GM23338 (cell line): ENCODE measurements around the gene HMCN2. TPM values are rescaled to one million over a fixed set of nuclear protein-coding genes. Genes with fewer than 3 reads are reported as not detected.

Experiments used
- ATAC-seq: fragments of 200-7000 bp; cut with Tn5 transposase; 3 replicates; pipeline ENCODE4 v1.9.1; 2020
- DNase-seq: peaks from one replicate; pipeline ENCODE4 v3.0.0-alpha.2; 2015; ENCODE audit warnings: low spot score
- H2AFZ ChIP-seq: fragments of 200-600 bp; sonication (generic); 2 replicates; pipeline ENCODE4 v1.8.0; 2016; ENCODE audit warnings: antibody characterized with exemption, mild to moderate bottlenecking, moderate library complexity
- H3F3A ChIP-seq: fragments of 200-600 bp; sonication (generic); replicated peaks from 2 replicates; pipeline ENCODE4 v1.8.0; 2017; ENCODE audit warnings: antibody characterized with exemption, mixed run types, low read depth
- H3K27ac ChIP-seq: fragments of 200-600 bp; sonication (generic); 2 replicates; pipeline ENCODE4 v1.6.1; 2016; ENCODE audit warnings: low read depth
- H3K27me3 ChIP-seq: fragments of 200-600 bp; sonication (generic); 2 replicates; pipeline ENCODE4 v1.8.0; 2016; ENCODE audit warnings: mild to moderate bottlenecking, mixed run types, moderate library complexity; ENCODE audit not compliant: insufficient read depth
- H3K36me3 ChIP-seq: fragments of 200-600 bp; sonication (generic); 2 replicates; pipeline ENCODE4 v1.8.0; 2016; ENCODE audit warnings: mild to moderate bottlenecking; ENCODE audit not compliant: insufficient read depth
- H3K4me1 ChIP-seq: fragments of 200-600 bp; sonication (generic); 2 replicates; pipeline ENCODE4 v1.8.0; 2016; ENCODE audit warnings: mild to moderate bottlenecking, moderate library complexity; ENCODE audit not compliant: insufficient read depth
- H3K4me2 ChIP-seq: fragments of 200-600 bp; sonication (generic); 2 replicates; pipeline ENCODE4 v1.7.1; 2017; ENCODE audit warnings: mixed run types
- H3K4me3 ChIP-seq: fragments of 200-600 bp; sonication (generic); 2 replicates; pipeline ENCODE4 v1.6.1; 2016; ENCODE audit warnings: mixed run types
- H3K79me2 ChIP-seq: fragments of 200-600 bp; sonication (generic); replicated peaks from 2 replicates; pipeline ENCODE4 v1.8.0; 2017; ENCODE audit warnings: mild to moderate bottlenecking; ENCODE audit not compliant: insufficient read depth
- H3K9me2 ChIP-seq: fragments of 200-600 bp; sonication (generic); 2 replicates; pipeline ENCODE4 v1.8.0; 2017; ENCODE audit not compliant: insufficient read depth
- H4K20me1 ChIP-seq: fragments of 200-600 bp; sonication (generic); replicated peaks from 2 replicates; pipeline ENCODE4 v1.8.0; 2017; ENCODE audit warnings: mild to moderate bottlenecking; ENCODE audit not compliant: insufficient read depth
- H3K27ac Mint-ChIP-seq: 2 replicates; pipeline ENCODE4 v1.8.0; 2020; ENCODE audit warnings: inconsistent platforms, mild to moderate bottlenecking, moderate library complexity, mixed read lengths
- H3K27me3 Mint-ChIP-seq: 3 replicates; pipeline ENCODE4 v1.8.0; 2022; ENCODE audit warnings: low read depth, mild to moderate bottlenecking, moderate library complexity, mixed read lengths, inconsistent platforms; ENCODE audit not compliant: insufficient read depth, poor library complexity
- H3K36me3 Mint-ChIP-seq: 3 replicates; pipeline ENCODE4 v1.8.0; 2021; ENCODE audit warnings: low read depth, mild to moderate bottlenecking, inconsistent platforms, moderate library complexity, mixed read lengths
- H3K4me1 Mint-ChIP-seq: 3 replicates; pipeline ENCODE4 v1.8.0; 2020; ENCODE audit warnings: mild to moderate bottlenecking, inconsistent platforms, mixed read lengths
- H3K4me3 Mint-ChIP-seq: 3 replicates; pipeline ENCODE4 v1.8.0; 2021; ENCODE audit warnings: moderate library complexity, mild to moderate bottlenecking, inconsistent platforms, mixed read lengths
- H3K9me3 Mint-ChIP-seq: 3 replicates; pipeline ENCODE4 v1.8.0; 2020; ENCODE audit warnings: moderate library complexity, mild to moderate bottlenecking, inconsistent platforms, mixed read lengths
- CREB1 ChIP-seq: fragments of 250-450 bp; sonication (Bioruptor Pico); IDR thresholded peaks from 2 replicates; pipeline ENCODE4 v1.5.0; 2020; ENCODE audit warnings: low read depth, mild to moderate bottlenecking, moderate library complexity
- CTCF ChIP-seq, 2 experiments: fragments of 200-600 bp in 1 of 2; sonication (generic) in 1 of 2; conservative IDR thresholded peaks; 2 replicates each; pipeline versions ENCODE4 v1.5.1 to v1.6.1; 2016 to 2017; ENCODE audit warnings: antibody characterized with exemption in 2 of 2, low read depth in 2 of 2, mild to moderate bottlenecking in 2 of 2, moderate library complexity in 1 of 2
- ETS1 ChIP-seq: IDR thresholded peaks from 2 replicates; pipeline ENCODE4 v1.6.1; 2016; ENCODE audit warnings: antibody characterized with exemption
- EZH2phosphoT487 ChIP-seq: fragments of 200-600 bp; sonication (generic); IDR thresholded peaks from one replicate; pipeline ENCODE4 v1.8.1; 2018; ENCODE audit warnings: antibody characterized with exemption; ENCODE audit not compliant: unreplicated experiment
- JUNB ChIP-seq: IDR thresholded peaks from one replicate; pipeline ENCODE4 v1.6.1; 2016; ENCODE audit warnings: antibody characterized with exemption; ENCODE audit not compliant: unreplicated experiment
- NANOG ChIP-seq: IDR thresholded peaks from 2 replicates; pipeline ENCODE4 v1.6.1; 2016; ENCODE audit warnings: antibody characterized with exemption, borderline replicate concordance
- POLR2AphosphoS5 ChIP-seq: IDR thresholded peaks from 2 replicates; pipeline ENCODE4 v1.6.1; 2016; ENCODE audit warnings: antibody characterized with exemption, low read depth
- REST ChIP-seq: IDR thresholded peaks from one replicate; pipeline ENCODE4 v1.6.1; 2018; ENCODE audit warnings: antibody characterized with exemption; ENCODE audit not compliant: unreplicated experiment
- STAT1 ChIP-seq: IDR thresholded peaks from one replicate; pipeline ENCODE4 v1.6.1; 2016; ENCODE audit warnings: antibody characterized with exemption; ENCODE audit not compliant: unreplicated experiment
- ZNF462 ChIP-seq: fragments of 250-450 bp; sonication (Bioruptor Pico); IDR thresholded peaks from 2 replicates; pipeline ENCODE4 v1.5.0; 2020; ENCODE audit warnings: mild to moderate bottlenecking, moderate library complexity
- polyA plus RNA-seq: library from polyadenylated mRNA; unstranded; fragments of >200 nt; fragmentation: Nextera tagmentation; extraction: Ambion mirVana; gene quantifications from 2 replicates; pipeline ENCODE4 v1.2.1, GENCODE V29; 2016
- total RNA-seq: library from RNA; depleted of rRNA; stranded (reverse); fragments of >200 nt; shearing (Covaris generic); gene quantifications from 2 replicates; pipeline ENCODE4 v1.2.3, GENCODE V29; 2014

Gene HMCN2
- total and polyA plus RNA-seq, 2 experiments from 2014 or later: 1.3 to 4.7 TPM

GRCh38 chr9:130233587-130233945 is 32.0 kb upstream of the HMCN2 start:
- no peak overlapping the region for H3K27ac Mint-ChIP-seq
- H3K9me2 ChIP-seq: no peaks in the 10 kb centered on the region
- no peak for DNase-seq
- H3K27me3 ChIP-seq: no peaks in the 10 kb centered on the region
- TF ChIP-seq REST (no peak), CTCF (conservative IDR thresholded peaks at IDR 0.05; ENCODE audit: low read depth in 2 of 2) (no peak), ETS1 (no peak), POLR2AphosphoS5 (no peak), EZH2phosphoT487 (no peak), JUNB (no peak), ZNF462 (CRISPR knock-in tag) (no peak), STAT1 (no peak), CREB1 (no peak), NANOG (no peak)
- H3K4me1 Mint-ChIP-seq: peaks cover 22% of the 10 kb centered on the region
- H3K4me1 ChIP-seq: no peaks in the 10 kb centered on the region
- H3K36me3 Mint-ChIP-seq: peaks cover 23% of the 10 kb centered on the region
- peaks cover 5% of the 10 kb centered on the region; the same call in 1 of the 2 replicates for H4K20me1 ChIP-seq
- H3F3A ChIP-seq: no peaks in the 10 kb centered on the region
- H3K4me3 ChIP-seq: no peak overlapping the region
- no peak overlapping the region for H3K4me2 ChIP-seq
- no peaks in the 10 kb centered on the region; the same call in 1 of the 2 replicates for H3K36me3 ChIP-seq
- no peaks in the 10 kb centered on the region; the same call in 1 of the 3 replicates for H3K9me3 Mint-ChIP-seq
- no peak overlapping the region for H3K27ac ChIP-seq
- peaks cover 11% of the 10 kb centered on the region for H3K27me3 Mint-ChIP-seq
- no peak overlapping the region for H2AFZ ChIP-seq
- H3K4me3 Mint-ChIP-seq: no peak overlapping the region
- ATAC-seq: no peak
- no peaks in the 10 kb centered on the region for H3K79me2 ChIP-seq
